NCI-H1092 treated with DMSO at 0.1 percent for 48 hours (cell line): Measurements from ENCODE around the gene TRIM28.

Source experiments
- DNase-seq: peaks from one replicate; lab custom pipeline; 2025; lab: John Stamatoyannopoulos, UW

TRIM28 gene

DNA sequence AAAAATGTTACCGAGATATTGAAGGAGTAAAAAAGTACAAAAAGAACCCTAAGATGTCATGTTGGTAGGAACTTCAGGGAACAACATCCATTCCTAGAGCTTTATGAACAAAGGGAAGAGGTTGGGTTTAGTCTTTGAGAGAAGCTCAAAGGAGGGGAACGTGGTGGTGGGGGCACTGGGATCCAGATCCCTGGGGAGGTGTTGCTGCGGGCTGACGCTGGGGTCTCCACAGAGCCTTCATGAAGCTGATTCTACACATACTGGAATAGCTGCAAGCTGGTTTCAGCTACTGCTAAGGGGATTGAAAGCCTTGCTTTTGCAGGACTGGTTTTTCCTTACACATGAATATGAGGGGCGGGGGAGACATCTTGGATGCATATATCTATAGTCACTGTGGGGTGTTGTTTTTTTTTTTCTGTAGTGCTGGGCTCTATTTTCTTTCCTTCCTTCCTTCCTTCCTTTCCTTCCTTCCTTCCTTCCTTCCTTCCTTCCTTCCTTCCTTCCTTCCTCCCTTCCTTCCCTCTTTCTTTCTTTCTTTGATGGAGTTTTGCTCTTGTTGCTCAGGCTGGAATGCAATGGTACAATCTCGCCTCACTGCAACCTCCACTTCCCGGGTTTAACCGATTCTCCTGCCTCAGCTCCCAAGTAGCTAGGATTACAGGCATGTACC lies 35.7 kb downstream of the TRIM28 start:
- no peak for DNase-seq

DNA sequence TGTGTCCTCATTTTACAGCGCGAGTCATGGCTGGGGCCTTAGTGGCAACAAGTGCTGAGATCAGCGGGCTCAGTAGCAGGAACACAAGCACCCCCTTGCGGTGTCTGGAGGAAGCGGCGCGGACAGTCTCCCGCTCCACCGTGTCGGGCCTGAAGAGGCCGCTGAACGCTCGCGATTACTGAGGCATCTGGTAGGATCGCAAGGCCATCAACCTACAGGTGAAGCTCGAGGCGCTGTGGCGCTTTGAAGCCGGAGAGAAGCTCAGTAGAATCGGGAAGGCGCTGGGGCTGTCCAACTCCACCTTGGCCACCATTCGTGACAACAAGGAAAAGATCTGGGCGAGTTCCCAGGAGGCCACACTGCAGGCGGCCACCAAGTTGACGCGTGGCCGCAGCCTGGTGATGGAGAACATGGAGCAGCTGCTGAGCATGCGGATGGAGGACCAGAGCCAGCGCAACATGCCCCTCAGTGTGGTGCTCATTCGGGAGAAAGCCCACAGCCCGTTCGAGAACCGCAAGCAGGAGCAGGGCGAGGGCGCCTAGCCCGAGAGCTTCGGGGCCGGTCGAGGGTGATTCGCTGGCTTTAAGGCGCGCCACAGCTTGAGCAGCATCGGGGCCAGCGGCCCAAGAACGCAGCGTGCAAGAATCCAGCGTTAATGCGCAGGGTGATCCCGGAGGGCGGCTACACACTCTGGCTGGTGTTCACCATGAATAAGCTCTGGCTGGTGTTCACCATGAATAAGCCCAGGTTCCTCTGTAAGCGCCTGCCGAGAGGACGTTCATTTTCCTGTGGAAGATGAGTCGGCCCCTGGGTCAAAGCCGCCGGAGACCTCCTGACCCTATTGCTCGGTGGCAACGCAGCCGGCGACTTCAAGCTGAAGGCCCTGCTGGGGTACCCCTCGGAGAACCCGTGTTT lies 37.6 kb downstream of the TRIM28 start:
- no peak for DNase-seq

DNA sequence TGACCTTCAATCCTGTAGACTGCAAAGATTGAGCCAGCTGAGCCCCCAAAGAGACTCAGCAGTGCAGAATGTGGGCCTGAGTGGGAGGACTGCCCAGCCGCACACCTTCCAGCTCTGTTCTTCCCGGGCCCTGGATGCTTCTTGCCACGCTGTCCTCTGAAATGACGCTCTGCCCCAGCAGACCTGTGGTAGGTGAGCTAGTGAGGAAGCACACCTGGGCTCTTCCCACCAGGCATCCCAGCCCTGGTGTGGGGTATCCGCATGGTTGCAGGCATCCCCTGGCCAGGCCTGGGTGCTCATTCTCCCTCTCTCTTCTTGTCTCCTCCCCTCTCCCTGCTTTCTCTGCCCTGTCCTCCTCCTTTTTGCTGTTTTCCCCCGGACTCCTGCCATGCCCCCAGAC lies 39.1 kb downstream of the TRIM28 start:
- DNase-seq = no peak

DNA sequence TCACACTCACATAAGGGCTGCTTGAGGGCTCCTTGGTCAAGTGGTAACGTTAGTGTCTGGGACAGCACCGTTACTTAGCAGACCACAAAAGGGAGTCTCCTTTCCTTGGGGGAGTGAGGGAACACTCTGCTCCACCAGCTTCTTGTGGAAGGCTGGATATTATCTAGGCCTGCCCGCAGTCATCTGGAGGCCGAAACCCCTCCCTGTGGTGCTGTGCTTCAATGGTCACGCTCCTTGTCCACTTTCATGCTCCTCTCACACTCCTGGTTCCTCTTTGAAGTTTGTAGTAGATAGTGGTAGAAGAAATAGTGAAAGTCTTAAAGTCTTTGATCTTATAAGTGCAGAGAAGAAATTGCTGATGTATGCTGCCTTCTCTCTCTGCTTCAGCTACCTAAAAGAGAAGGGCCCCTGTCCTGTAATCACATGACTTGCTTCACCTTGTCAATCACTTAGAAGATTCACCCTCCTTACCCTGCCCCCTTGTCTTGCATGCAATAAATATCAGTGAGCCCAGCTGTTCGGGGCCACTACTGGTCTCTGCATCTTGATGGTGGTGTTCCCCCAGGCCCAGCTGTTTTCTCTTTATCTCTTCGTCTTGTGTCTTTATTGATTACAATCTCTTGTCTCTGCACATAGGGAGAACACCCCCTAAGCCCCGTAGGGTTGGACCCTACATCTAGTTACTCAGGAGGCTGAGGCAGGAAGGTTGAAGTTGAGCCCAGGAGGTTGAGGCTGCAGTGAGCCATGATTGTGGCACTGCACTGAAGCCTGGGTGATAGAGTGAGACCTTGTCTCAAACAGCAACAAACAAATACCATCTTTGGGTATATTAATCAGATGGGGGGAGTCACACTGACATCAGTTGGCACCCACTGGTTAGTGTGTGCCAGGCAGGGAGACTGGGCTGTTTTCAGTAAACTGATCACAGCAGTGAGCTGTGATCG lies 40.9 kb downstream of the TRIM28 start:
- DNase-seq = no peak

DNA sequence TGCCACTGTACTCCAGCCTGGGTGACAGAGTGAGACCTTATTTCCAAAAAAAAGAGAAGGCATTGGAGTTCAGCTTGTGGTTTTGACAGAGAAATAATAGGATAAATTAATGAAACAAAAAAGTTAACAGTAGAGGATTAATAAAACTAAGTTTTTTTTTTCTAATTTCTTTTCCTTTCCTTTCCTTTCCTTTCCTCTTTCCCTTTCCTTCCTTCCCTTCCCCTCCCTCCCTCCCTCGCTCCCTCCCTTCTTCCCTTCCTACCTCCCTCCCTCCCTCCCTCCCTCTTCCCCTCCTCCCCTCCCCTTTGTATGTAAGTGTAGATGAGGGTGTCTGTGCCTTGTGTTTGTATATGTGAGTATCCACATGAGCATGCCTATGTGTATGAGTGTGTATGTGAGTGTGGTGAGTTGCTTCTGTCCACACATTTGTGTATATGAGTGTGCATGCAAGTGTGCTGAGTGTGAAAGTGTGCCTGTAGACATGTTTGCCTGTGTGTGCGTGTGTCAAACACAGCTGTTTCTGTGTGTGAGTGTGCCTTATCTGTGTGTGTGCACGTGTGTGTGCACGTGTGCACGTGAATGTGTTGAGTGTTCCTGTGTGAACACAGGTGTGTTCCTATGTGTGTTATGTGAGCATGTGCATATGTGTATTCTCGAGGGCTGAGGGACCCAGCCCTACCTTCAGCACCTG lies 41.7 kb downstream of the TRIM28 start:
- DNase-seq = no peak

DNA sequence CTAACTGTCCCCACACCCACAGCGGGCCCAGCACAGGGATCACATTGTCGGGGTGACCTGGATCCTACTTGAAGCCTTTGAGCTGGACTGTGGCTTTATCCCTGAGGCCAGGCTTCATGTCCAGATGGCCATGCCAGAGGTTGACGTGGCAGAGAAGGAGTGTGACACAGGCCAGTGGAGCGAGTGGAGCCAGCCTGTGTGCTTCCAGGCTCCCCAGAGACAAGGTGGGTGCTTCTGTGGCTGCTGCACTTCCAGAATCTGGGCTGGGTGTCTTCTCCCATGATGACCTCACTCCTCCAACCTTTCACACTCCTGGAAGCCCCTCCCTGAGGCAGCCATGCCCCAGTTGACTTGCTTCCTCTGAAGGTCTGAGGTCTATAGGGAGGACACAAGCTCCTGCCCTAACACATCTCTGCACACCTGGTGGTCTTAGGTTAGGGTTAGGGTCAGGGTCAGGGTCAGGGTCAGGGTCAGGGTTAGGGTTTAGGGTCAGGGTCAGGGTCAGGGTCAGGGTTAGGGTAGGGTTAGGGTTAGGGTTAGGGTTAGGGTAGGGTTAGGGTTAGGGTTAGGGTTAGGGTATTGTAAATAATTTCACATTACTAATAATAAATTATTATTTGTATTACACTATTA lies 42.4 kb downstream of the TRIM28 start:
- no peak for DNase-seq
